Jurkat, Clone E6-1 (cell line): ENCODE measurements around the gene SNRPF.

Source experiments
- DNase-seq: peaks from one replicate; pipeline ENCODE4 v3.0.0-alpha.2; 2011; ENCODE audit warnings: low read depth, low spot score
- H3K4me3 ChIP-seq: 2 replicates; pipeline ENCODE4 v1.5.1; 2011; ENCODE audit warnings: mild to moderate bottlenecking, low read length, control low read depth, moderate library complexity

SNRPF gene

GRCh38 chr12:95857156-95857555 lies 1.6 kb upstream of the SNRPF start:
- no peak for DNase-seq
- H3K4me3 ChIP-seq, result no peak overlapping the region

- DNase-seq, result no peak
- H3K4me3 ChIP-seq, result no peak overlapping the region
Measured at GRCh38 chr12:95857799-95858198, 953 bp upstream of the SNRPF start.

GRCh38 chr12:95859344-95859816 lies 628 bp downstream of the SNRPF start:
- peak overlapping the region; percentile 98 for H3K4me3 ChIP-seq
- no peak for DNase-seq

- peak overlapping the region; percentile 98 for H3K4me3 ChIP-seq
- DNase-seq, result no peak
Measured at GRCh38 chr12:95859947-95860850, 1.4 kb downstream of the SNRPF start.

GRCh38 chr12:95862038-95862437 lies 3.3 kb downstream of the SNRPF start:
- H3K4me3 ChIP-seq, result no peak overlapping the region
- no peak for DNase-seq

GRCh38 chr12:95863337-95863736 lies 4.6 kb downstream of the SNRPF start:
- H3K4me3 ChIP-seq, result no peak overlapping the region
- DNase-seq, result no peak

GRCh38 chr12:95870897-95871296 lies 12.1 kb downstream of the SNRPF start:
- DNase-seq, result no peak
- H3K4me3 ChIP-seq, result no peak overlapping the region

GRCh38 chr12:95874452-95874851 lies 15.7 kb downstream of the SNRPF start:
- no peak for DNase-seq
- H3K4me3 ChIP-seq, result no peak overlapping the region

GRCh38 chr12:95877622-95878021 lies 18.9 kb downstream of the SNRPF start:
- no peak for DNase-seq
- H3K4me3 ChIP-seq, result no peak overlapping the region

GRCh38 chr12:95880895-95881294 lies 22.1 kb downstream of the SNRPF start:
- H3K4me3 ChIP-seq, result no peak overlapping the region
- DNase-seq, result no peak

GRCh38 chr12:95881331-95881955 lies 22.7 kb downstream of the SNRPF start:
- no peak for DNase-seq
- H3K4me3 ChIP-seq, result no peak overlapping the region

- H3K4me3 ChIP-seq, result no peak overlapping the region
Measured at GRCh38 chr12:95882080-95882479, 23.3 kb downstream of the SNRPF start.

GRCh38 chr12:95882873-95883272 lies 24.1 kb downstream of the SNRPF start:
- H3K4me3 ChIP-seq, result no peak overlapping the region
- DNase-seq, result no peak

More at GRCh38 chr12:95882080-95882479, 23.3 kb downstream of the SNRPF start:
- no peak for DNase-seq

GRCh38 chr12:95884998-95885397 lies 26.2 kb downstream of the SNRPF start:
- H3K4me3 ChIP-seq, result no peak overlapping the region
- no peak for DNase-seq

- H3K4me3 ChIP-seq, result no peak overlapping the region
- DNase-seq, result no peak
Measured at GRCh38 chr12:95887311-95887710, 28.6 kb downstream of the SNRPF start.

GRCh38 chr12:95890958-95891357 lies 32.2 kb downstream of the SNRPF start:
- no peak overlapping the region for H3K4me3 ChIP-seq
- no peak for DNase-seq

- no peak overlapping the region for H3K4me3 ChIP-seq
- no peak for DNase-seq
Measured at GRCh38 chr12:95896846-95897245, 38.1 kb downstream of the SNRPF start.

GRCh38 chr12:95898081-95898480 lies 39.3 kb downstream of the SNRPF start:
- DNase-seq, result no peak
- H3K4me3 ChIP-seq, result no peak overlapping the region

- no peak overlapping the region for H3K4me3 ChIP-seq
- no peak for DNase-seq
Measured at GRCh38 chr12:95908573-95908972, 49.8 kb downstream of the SNRPF start.

- no peak for DNase-seq
- no peak overlapping the region for H3K4me3 ChIP-seq
Measured at GRCh38 chr12:95909871-95910270, 51.1 kb downstream of the SNRPF start.
